H7 (cell line): ENCODE measurements around the gene RGMA. TPM values are rescaled to one million over a fixed set of nuclear protein-coding genes. Genes with fewer than 3 reads are reported as not detected.

Source experiments
- DNase-seq: peaks from one replicate; pipeline ENCODE4 v3.0.0; 2012
- H3K27me3 ChIP-seq: 2 replicates; pipeline ENCODE4 v1.6.0; 2011; ENCODE audit warnings: mild to moderate bottlenecking, low read length; ENCODE audit not compliant: control insufficient read depth, insufficient read depth
- H3K36me3 ChIP-seq: replicated peaks from 2 replicates; pipeline ENCODE4 v1.5.1; 2011; ENCODE audit warnings: low read length; ENCODE audit not compliant: control insufficient read depth, insufficient read depth
- H3K4me3 ChIP-seq: 2 replicates; pipeline ENCODE4 v1.5.1; 2011; ENCODE audit warnings: low read depth, mild to moderate bottlenecking, control low read depth, low read length, moderate library complexity; ENCODE audit not compliant: insufficient read depth
- total RNA-seq: library from RNA; depleted of rRNA; stranded (reverse); fragments of >200 nt; shearing (Covaris generic); gene quantifications from 2 replicates; pipeline ENCODE4 v1.2.3, GENCODE V29; 2014

Gene RGMA
- total RNA-seq, 1 experiment from 2014 or later, result 32.6 TPM

DNA sequence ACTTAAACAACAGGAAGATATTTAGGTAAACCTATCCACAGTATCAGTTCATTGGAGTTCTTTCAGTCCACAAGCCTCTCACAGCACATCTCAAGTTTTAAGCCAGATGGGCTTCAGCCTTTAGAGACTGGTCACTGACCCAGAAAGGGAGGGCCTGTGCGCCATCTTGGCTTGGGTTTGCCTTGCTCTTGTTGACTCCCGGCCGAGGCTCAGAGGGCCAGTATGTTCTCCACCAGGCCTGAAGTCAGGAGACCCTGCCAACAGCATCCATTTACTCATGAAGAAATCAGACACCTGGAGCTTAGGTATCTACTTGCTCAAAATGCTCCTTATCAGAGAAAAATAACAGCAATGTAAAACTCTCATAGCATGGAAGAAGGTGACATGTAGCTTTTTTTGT is 6.2 kb downstream of the RGMA start:
- H3K4me3 ChIP-seq, result no peak overlapping the region
- DNase-seq, result no peak
- peaks cover 3% of the 10 kb centered on the region for H3K27me3 ChIP-seq
- H3K36me3 ChIP-seq, result no peaks in the 10 kb centered on the region

DNA sequence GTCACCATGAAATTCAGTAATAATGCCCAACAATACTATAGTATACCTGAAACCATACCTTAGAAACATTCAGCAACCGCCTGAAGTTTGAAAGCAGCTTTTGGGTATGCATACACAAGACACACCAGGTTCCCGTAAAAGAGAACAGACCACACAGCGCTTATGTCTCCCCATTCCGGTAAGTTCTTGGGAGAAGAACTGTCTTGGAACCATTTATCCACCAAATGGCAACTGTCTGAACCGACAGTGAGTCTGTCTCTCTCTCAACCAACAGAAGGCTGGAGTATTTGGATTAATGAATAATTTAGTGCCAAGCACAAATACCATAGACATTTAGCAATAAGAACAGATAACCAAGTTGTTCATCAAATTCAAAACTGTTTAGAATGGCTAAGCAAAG is 7.6 kb downstream of the RGMA start:
- DNase-seq, result no peak
- H3K4me3 ChIP-seq, result no peak overlapping the region
- H3K27me3 ChIP-seq, result no peaks in the 10 kb centered on the region
- no peaks in the 10 kb centered on the region for H3K36me3 ChIP-seq

DNA sequence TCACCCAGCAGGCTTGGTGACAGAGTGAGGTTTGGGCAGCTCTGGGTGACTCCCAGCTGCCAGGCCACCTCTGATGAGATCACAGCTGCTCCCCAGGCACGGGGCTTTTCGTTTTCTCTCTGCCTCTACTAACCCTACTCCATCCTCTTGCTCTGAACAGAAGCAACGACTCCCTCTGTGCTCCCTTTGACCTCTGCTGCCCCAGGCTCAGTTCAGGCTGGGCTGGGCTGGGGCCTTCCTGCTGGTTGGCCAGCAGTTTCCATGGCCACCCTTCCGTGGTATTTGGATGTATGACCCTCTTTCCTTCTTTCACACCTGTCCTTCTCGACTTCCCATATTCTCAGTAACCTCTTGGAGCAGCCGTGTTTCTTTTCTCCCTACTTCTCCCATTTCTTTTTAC is 8.6 kb downstream of the RGMA start:
- no peaks in the 10 kb centered on the region for H3K27me3 ChIP-seq
- H3K36me3 ChIP-seq, result no peaks in the 10 kb centered on the region
- DNase-seq, result no peak
- no peak overlapping the region for H3K4me3 ChIP-seq

DNA sequence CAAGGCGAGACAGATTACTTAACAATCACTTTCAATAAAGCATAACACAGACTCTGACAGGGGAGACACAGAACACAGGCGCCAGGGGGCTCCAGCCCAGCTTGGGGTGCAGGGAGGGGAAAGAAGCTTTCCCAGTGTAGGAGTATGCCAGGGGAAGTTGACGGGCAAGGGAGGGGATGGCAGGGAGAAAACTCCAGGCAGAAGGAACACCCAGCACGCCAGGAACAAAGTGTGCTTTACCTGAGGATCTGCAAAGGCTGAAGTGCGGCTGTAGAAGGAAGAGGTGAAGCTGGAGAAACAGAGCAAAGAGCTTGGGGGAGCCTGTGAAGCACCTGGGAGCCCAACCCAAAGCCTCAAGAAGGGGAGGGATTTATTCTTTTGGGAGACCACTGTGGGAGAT is 12.1 kb downstream of the RGMA start:
- no peaks in the 10 kb centered on the region for H3K36me3 ChIP-seq
- H3K4me3 ChIP-seq, result no peak overlapping the region
- peaks cover 8% of the 10 kb centered on the region for H3K27me3 ChIP-seq
- DNase-seq, result peak; percentile 48

DNA sequence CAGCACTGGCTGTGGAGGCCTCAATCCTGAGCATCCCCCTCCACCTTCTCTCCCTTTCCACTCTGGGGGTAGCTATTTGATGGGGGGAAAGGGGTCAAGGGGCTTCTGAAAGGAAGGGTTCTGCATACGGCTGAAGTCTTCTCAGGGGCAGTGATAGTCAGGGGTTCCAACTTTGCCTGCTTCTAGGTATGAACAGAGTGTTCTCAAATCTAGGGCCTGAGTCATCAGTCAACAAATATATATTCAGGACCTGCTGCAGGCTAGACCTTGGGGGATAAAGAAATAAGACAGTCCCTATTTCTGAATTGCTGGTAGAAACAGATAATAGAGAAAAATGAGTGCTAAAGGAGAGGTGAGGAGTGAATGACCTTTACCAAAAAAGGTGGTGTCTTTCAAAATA is 12.8 kb downstream of the RGMA start:
- H3K27me3 ChIP-seq, result peaks cover 8% of the 10 kb centered on the region
- no peak for DNase-seq
- H3K36me3 ChIP-seq, result no peaks in the 10 kb centered on the region
- no peak overlapping the region for H3K4me3 ChIP-seq

DNA sequence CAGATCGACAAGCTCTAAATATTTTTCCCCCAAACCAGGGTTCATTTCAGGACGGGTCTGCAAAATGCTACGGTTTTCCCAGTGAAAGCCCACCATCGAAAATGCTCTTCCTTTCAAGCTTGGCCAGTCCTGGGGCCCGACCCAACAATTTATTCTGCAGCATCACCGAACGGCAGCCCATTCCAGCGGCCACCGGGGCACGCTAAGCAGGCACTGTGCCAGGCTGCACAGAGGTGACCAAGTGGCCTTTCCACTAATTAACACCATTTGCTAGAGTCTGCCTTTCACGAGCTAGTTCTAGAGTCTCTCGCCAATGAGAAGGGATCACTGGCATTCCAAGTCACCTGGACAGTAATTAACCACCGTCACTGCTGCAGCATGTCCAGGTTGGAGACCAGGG is 14.4 kb downstream of the RGMA start:
- Histone ChIP-seq H3K27me3 (peaks cover 8% of the 10 kb centered on the region), H3K4me3 (no peak overlapping the region), H3K36me3 (no peaks in the 10 kb centered on the region)
- DNase-seq, result no peak

DNA sequence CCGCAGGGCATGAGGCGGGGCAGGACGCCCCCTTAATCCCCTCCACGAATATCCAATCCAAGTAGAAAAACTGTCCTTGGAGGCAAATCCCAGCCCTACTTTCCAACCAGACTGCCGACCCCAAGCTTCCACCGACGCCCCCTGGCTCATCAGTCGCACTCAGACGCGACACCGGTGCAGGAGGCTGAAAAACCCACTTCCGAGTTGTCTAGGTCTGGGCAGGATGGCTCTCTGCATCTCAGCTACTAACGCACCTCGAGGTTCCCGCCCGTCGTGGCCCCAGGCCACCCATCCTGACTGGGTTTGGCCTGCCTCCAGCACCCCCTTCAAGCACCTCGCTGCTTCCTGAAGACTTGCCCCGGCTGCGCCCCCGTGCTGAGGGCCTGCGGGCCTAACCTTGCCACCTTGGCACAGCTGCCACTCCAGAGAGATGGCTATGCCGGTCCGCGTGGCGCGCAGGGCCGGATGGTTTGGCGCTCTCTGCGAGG is 15.5 kb downstream of the RGMA start:
- peak; percentile 76 for DNase-seq
- Histone ChIP-seq H3K27me3 (peaks cover 8% of the 10 kb centered on the region), H3K4me3 (peak overlapping the region; percentile 40), H3K36me3 (no peaks in the 10 kb centered on the region)

DNA sequence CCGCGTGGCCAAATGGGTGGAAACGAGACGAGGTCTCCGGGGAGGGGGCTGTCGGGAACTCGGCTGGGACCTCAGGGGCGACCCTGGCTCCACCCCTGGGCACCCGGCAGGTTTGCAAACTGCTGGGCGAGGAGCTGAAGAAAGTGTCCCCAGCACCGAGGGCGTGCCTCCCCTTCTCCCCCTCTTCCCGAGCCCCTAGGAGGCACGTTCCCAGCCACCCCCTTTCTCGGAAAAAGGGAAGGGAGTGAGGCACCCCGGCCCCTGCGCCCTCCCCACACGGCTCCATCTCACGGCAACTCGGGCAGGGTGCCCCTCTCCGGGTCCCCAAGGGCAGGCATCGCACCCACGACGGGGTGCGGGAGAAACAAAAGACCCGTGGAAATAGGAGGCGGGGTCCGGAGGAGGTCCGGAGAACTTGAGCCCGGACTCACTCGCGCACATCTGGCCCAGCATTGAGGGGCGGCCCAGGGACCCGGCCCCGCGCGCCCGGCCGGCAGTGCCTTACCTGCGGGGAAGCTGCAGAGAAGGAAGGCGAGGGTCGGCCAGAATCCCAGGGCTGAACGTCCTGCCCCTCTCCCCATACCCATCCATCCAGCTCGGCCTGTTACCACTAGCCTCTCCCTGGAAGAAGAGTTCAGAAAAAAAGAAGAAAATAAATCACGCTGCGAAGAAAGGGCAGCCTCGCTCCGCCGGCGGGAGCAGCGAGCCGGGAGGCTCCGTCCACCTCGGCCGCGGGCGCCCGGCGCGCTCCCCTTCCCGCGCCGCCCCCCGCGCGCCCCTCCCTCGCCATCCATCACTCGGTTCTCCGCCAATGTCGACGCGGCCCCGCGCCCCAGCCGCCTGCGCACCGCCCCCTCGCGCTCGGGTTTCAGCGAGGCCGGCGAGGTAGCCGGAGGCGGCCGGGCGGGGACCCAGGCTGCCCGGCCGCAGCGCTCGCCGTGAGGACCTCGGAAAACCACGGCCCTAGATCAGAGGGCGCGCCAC is 16.3 kb downstream of the RGMA start:
- DNase-seq, result peak; percentile 98
- no peaks in the 10 kb centered on the region for H3K36me3 ChIP-seq
- peaks cover 8% of the 10 kb centered on the region for H3K27me3 ChIP-seq
- peak overlapping the region; percentile 82 for H3K4me3 ChIP-seq

DNA sequence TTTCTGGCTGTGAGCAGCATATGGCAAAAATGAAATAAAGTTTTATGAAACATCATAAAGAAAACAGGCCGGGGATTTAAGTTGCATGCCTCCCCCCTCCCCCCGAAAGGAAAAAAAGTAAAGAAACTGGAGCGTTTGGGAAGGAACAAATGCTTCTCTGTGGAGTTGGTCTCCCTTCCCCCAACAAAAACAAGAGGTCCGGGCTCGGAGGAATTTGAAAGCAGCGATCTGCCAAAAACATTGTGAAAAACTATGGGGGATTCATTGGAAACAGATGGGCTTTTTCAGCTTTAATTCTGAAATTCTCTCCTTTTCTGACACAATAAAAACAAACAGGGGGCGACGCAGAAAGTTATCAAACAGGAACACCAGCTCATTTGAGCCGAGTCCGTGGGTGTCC is 17.0 kb downstream of the RGMA start:
- peak overlapping the region; percentile 82 for H3K4me3 ChIP-seq
- peak; percentile 77 for DNase-seq
- H3K27me3 ChIP-seq, result peaks cover 8% of the 10 kb centered on the region
- no peaks in the 10 kb centered on the region for H3K36me3 ChIP-seq

DNA sequence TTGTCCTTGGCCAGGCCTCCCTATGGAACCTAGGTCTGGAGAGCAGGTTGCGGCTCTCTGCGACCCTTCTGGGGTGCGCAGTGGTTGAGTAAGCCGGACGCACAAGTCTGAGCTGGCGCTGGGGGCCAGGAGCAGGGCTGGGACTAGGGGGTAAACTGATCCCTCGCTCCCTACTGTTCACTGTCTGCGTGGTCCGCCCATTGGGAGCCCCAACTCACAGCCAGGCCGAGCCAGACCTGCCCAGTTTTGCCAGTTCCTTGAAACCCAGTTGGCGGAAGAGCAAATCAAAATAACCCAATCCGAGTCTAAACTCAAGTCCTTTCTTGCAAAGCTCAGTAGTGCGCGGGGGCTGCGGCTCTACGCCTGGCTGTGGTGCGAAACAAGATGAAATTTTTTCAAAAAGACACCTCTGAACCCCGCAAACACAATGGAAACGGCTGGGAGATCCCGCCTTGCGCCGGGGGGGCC is 17.5 kb downstream of the RGMA start:
- H3K4me3 ChIP-seq, result peak overlapping the region; percentile 82
- H3K36me3 ChIP-seq, result no peaks in the 10 kb centered on the region
- DNase-seq, result peak; percentile 69
- H3K27me3 ChIP-seq, result peaks cover 8% of the 10 kb centered on the region

DNA sequence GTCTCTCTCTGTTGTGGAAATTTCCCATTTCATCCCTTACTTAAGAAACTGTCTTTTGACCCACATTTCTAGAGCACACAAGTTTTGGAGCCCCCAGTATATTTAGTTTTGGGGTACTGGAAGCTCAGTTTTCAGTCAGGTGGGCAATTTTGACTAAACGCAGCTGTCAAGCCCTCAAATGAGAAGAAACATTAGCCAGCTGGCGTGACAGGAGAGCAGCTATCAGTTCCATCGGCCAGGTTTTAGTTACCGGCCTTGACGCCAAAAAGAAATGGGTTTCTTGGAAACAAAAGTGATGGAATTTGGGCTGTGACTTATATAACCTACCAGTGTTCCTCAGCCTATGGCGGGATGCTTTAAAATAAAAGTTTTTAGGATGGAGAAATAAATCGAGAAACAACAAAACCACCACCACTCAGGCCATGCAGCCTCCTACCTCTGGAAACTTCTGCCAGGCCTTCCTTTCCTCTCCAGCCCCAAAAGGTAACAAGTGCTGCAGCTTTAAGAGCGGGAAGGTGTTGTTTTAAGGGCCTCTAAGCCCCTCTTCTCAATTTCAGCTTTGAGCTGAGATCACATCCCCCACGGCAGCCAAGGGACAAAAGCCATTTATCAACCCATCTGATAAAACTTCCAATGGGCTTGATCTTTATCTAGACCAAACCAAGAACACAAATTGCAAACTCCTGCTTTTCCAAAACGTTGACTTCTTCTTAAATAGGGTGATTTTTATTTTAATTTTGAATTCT is 18.3 kb downstream of the RGMA start:
- peak; percentile 31 for DNase-seq
- H3K4me3 ChIP-seq, result peak overlapping the region; percentile 82
- no peaks in the 10 kb centered on the region; the same call in 1 of the 2 replicates for H3K36me3 ChIP-seq
- H3K27me3 ChIP-seq, result peaks cover 8% of the 10 kb centered on the region

DNA sequence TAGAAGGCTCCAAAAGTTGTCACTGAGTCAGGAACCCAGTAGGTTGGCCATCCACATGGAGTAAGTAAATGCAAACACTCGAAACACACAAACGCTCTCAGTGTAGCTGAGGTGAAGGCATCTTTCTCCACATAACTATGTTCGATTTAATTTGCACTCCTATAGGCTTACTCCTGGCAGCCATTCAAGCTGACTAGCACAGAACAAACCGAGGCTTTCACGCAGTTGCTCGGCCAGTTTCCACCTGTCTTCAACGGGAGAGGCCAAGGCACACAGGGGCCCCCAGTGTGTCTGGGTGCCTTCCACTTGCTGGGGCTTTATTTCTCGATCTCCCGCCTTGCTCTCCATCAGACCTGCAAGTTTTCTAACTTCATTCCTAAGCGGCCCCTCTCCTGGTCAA is 18.9 kb downstream of the RGMA start:
- Histone ChIP-seq H3K36me3 (no peaks in the 10 kb centered on the region; the same call in 1 of the 2 replicates), H3K4me3 (no peak overlapping the region), H3K27me3 (peaks cover 8% of the 10 kb centered on the region)
- DNase-seq, result peak; percentile 45

DNA sequence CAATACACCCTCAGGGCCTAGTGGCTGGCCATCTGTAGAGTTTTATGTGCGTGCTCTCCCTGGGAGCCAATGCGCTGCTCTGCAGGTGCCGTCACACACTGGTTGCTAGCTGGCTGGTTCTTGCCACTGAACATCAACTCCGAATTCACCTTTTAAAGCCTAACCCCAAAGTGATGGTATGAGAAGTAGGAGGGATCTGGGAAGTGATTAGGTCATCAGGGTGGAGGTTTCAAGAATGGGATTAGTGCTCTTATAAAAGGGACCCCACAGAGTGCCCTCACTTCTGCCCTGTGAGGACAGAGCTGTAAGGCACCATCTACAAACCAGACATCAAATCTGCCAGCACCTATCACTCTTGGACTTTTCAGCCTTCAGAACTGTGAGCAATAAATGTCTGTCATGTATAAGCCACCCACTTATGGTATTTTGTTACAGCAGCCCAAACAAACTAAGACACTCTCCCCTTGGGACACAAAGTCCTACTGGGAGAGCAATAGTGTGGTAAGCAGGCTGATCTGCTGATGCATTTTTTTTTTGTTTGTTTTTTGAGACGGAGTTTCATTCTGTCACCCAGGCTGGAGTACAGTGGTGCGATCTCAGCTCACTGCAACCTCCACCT is 20.3 kb downstream of the RGMA start:
- Histone ChIP-seq H3K4me3 (no peak overlapping the region), H3K27me3 (peaks cover 2% of the 10 kb centered on the region), H3K36me3 (peaks cover 2% of the 10 kb centered on the region)
- DNase-seq, result peak; percentile 20

DNA sequence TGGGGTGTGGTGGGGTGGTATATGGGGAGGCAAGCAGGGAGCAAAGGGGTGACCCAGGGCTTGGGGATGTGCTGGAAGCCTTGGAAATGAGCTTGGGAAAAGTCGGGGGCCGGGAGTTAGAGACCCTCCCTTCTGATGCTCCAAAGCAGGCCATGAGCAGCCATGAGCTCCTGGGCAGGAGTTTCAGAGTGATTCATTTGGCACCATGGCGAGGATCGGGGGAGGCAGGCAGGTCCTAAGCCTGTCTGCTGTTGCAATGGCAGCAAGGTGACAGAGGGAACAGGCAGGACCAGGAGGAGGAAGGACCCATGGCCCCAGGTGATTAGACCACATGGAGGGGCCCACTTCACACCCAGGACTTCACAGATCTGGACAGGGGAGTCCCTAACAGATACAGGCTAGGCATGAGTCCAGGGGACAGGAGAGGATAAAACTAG is 21.3 kb downstream of the RGMA start:
- Histone ChIP-seq H3K36me3 (peaks cover 2% of the 10 kb centered on the region), H3K27me3 (no peaks in the 10 kb centered on the region), H3K4me3 (no peak overlapping the region)
- DNase-seq, result peak; percentile 64
